Mesendoderm (in vitro differentiated cells): ENCODE data around the gene REG1A.

Experiments
- DNase-seq: peaks from one replicate; pipeline ENCODE4 v3.0.0; 2013
- H2AK5ac ChIP-seq: 2 replicates; pipeline ENCODE4 v1.6.1; 2013; ENCODE audit warnings: low read length, inconsistent platforms
- H2BK120ac ChIP-seq: 2 replicates; pipeline ENCODE4 v1.6.1; 2013; ENCODE audit warnings: low read depth, mild to moderate bottlenecking, low read length, moderate library complexity, mixed read lengths
- H2BK15ac ChIP-seq: replicated peaks from 2 replicates; pipeline ENCODE4 v1.6.1; 2013; ENCODE audit warnings: low read depth, mild to moderate bottlenecking, moderate library complexity
- H2BK5ac ChIP-seq: 2 replicates; pipeline ENCODE4 v1.6.1; 2013; ENCODE audit warnings: low read length, inconsistent platforms
- H3K18ac ChIP-seq: 2 replicates; pipeline ENCODE4 v1.6.1; 2013; ENCODE audit warnings: mild to moderate bottlenecking, low read length, mixed read lengths
- H3K23ac ChIP-seq: one replicate; pipeline ENCODE4 v1.6.1; 2013; ENCODE audit warnings: low read length
- H3K27ac ChIP-seq: 2 replicates; pipeline ENCODE4 v1.5.1; 2013; ENCODE audit warnings: low read depth, mild to moderate bottlenecking, inconsistent platforms, low read length, moderate library complexity
- H3K27me3 ChIP-seq: 2 replicates; pipeline ENCODE4 v1.6.1; 2013; ENCODE audit warnings: low read length, control low read depth, mild to moderate bottlenecking, inconsistent platforms; ENCODE audit not compliant: insufficient read depth, poor library complexity
- H3K36me3 ChIP-seq: 2 replicates; pipeline ENCODE4 v1.6.1; 2013; ENCODE audit warnings: low read length, inconsistent platforms; ENCODE audit not compliant: control insufficient read depth, insufficient read depth
- H3K4ac ChIP-seq: one replicate; pipeline ENCODE4 v1.6.1; 2013; ENCODE audit warnings: low read depth, mild to moderate bottlenecking, low read length, moderate library complexity
- H3K4me1 ChIP-seq: 2 replicates; pipeline ENCODE4 v1.6.1; 2013; ENCODE audit warnings: low read depth, low read length, inconsistent platforms; ENCODE audit not compliant: control insufficient read depth
- H3K4me2 ChIP-seq: 2 replicates; pipeline ENCODE4 v1.6.1; 2013; ENCODE audit warnings: low read length
- H3K4me3 ChIP-seq: 2 replicates; pipeline ENCODE4 v1.5.1; 2013; ENCODE audit warnings: mild to moderate bottlenecking, low read length
- H3K56ac ChIP-seq: one replicate; pipeline ENCODE4 v1.6.1; 2013; ENCODE audit warnings: low read length
- H3K79me1 ChIP-seq: 2 replicates; pipeline ENCODE4 v1.6.1; 2013; ENCODE audit warnings: low read length, inconsistent platforms
- H3K79me2 ChIP-seq: 2 replicates; pipeline ENCODE4 v1.6.1; 2013; ENCODE audit warnings: mild to moderate bottlenecking, low read length; ENCODE audit not compliant: control insufficient read depth, insufficient read depth
- H3K9ac ChIP-seq: 2 replicates; pipeline ENCODE4 v1.6.1; 2013; ENCODE audit warnings: low read length, inconsistent platforms
- H4K5ac ChIP-seq: one replicate; pipeline ENCODE4 v1.6.1; 2013; ENCODE audit warnings: low read length
- H4K8ac ChIP-seq: one replicate; pipeline ENCODE4 v1.6.1; 2013; ENCODE audit warnings: low read depth, mild to moderate bottlenecking, control low read depth, low read length, moderate library complexity
- WGBS: extraction: QIAGEN DNeasy Blood & Tissue Kit; methylation state at CpG from one replicate; pipeline ENCODE4 v1.1.7; 2013; ENCODE audit warnings: low lambda C conversion rate, missing lambda C conversion rate; ENCODE audit not compliant: insufficient coverage; ENCODE audit errors: extremely low coverage; 5-methylcytosine and 5-hydroxymethylcytosine counted together

REG1A gene

GRCh38 chr2:79116997-79117928, 3.0 kb upstream of the REG1A start:
- Histone ChIP-seq H3K18ac (no peak overlapping the region), H3K4ac (no peak overlapping the region), H3K23ac (no peak overlapping the region), H3K27me3 (no peaks in the 10 kb centered on the region), H3K4me3 (no peak overlapping the region), H2BK15ac (no peak overlapping the region), H3K27ac (no peak overlapping the region), H3K56ac (no peak overlapping the region), H3K79me2 (no peaks in the 10 kb centered on the region), H3K36me3 (no peaks in the 10 kb centered on the region), H3K4me1 (no peaks in the 10 kb centered on the region), H4K5ac (no peak overlapping the region), H2BK120ac (no peak overlapping the region), H3K79me1 (no peaks in the 10 kb centered on the region), H3K4me2 (no peak overlapping the region), H2AK5ac (no peak overlapping the region), H3K9ac (no peak overlapping the region), H2BK5ac (no peak overlapping the region), H4K8ac (no peak overlapping the region)
- no peak for DNase-seq
- WGBS, result no CpG with 5 or more reads among the region's 2 CpGs

- no peak overlapping the region for H4K8ac ChIP-seq
- H3K23ac ChIP-seq, result no peak overlapping the region
- H3K9ac ChIP-seq, result no peak overlapping the region
- no peaks in the 10 kb centered on the region for H3K27me3 ChIP-seq
- no peak for DNase-seq
- H2AK5ac ChIP-seq, result no peak overlapping the region
- no peak overlapping the region for H3K4me3 ChIP-seq
- no peak overlapping the region for H2BK15ac ChIP-seq
- H3K18ac ChIP-seq, result no peak overlapping the region
- no peak overlapping the region for H3K4ac ChIP-seq
- WGBS, result no CpG with 5 or more reads among the region's 2 CpGs
- H2BK120ac ChIP-seq, result no peak overlapping the region
- H3K4me2 ChIP-seq, result no peak overlapping the region
- H3K36me3 ChIP-seq, result no peaks in the 10 kb centered on the region
- no peaks in the 10 kb centered on the region for H3K79me1 ChIP-seq
- no peak overlapping the region for H4K5ac ChIP-seq
- no peak overlapping the region for H3K27ac ChIP-seq
- H3K79me2 ChIP-seq, result no peaks in the 10 kb centered on the region
- no peaks in the 10 kb centered on the region for H3K4me1 ChIP-seq
- H2BK5ac ChIP-seq, result no peak overlapping the region
- no peak overlapping the region for H3K56ac ChIP-seq
Observed at GRCh38 chr2:79122676-79123075, 2.4 kb downstream of the REG1A start.

GRCh38 chr2:79124907-79125720, 4.8 kb downstream of the REG1A start:
- H3K27me3 ChIP-seq, result no peaks in the 10 kb centered on the region
- no peak overlapping the region for H3K4me3 ChIP-seq
- no peak overlapping the region for H3K56ac ChIP-seq
- H2BK5ac ChIP-seq, result no peak overlapping the region
- no peaks in the 10 kb centered on the region for H3K36me3 ChIP-seq
- H3K23ac ChIP-seq, result no peak overlapping the region
- no peak overlapping the region for H3K27ac ChIP-seq
- H4K8ac ChIP-seq, result no peak overlapping the region
- no peak overlapping the region for H3K4me2 ChIP-seq
- H2BK15ac ChIP-seq, result no peak overlapping the region
- H2BK120ac ChIP-seq, result no peak overlapping the region
- H3K4ac ChIP-seq, result no peak overlapping the region
- H3K4me1 ChIP-seq, result no peaks in the 10 kb centered on the region
- no CpG with 5 or more reads among the region's 9 CpGs for WGBS
- H3K79me2 ChIP-seq, result no peaks in the 10 kb centered on the region
- H3K9ac ChIP-seq, result no peak overlapping the region
- H4K5ac ChIP-seq, result no peak overlapping the region
- no peaks in the 10 kb centered on the region for H3K79me1 ChIP-seq
- H3K18ac ChIP-seq, result no peak overlapping the region
- no peak overlapping the region for H2AK5ac ChIP-seq
- DNase-seq, result no peak

- H3K79me2 ChIP-seq, result no peaks in the 10 kb centered on the region
- WGBS, result no CpG with 5 or more reads among the region's 3 CpGs
- no peak overlapping the region for H2BK120ac ChIP-seq
- no peak overlapping the region for H3K56ac ChIP-seq
- H4K8ac ChIP-seq, result no peak overlapping the region
- H3K4me2 ChIP-seq, result no peak overlapping the region
- no peaks in the 10 kb centered on the region for H3K36me3 ChIP-seq
- H3K4me1 ChIP-seq, result no peaks in the 10 kb centered on the region
- no peak overlapping the region for H2BK5ac ChIP-seq
- H3K27me3 ChIP-seq, result no peaks in the 10 kb centered on the region
- H4K5ac ChIP-seq, result no peak overlapping the region
- no peak for DNase-seq
- no peaks in the 10 kb centered on the region for H3K79me1 ChIP-seq
- no peak overlapping the region for H3K27ac ChIP-seq
- no peak overlapping the region for H3K18ac ChIP-seq
- no peak overlapping the region for H3K9ac ChIP-seq
- H3K23ac ChIP-seq, result no peak overlapping the region
- no peak overlapping the region for H2BK15ac ChIP-seq
- H2AK5ac ChIP-seq, result no peak overlapping the region
- H3K4ac ChIP-seq, result no peak overlapping the region
- H3K4me3 ChIP-seq, result no peak overlapping the region
Observed at GRCh38 chr2:79125721-79125985, 5.4 kb downstream of the REG1A start.

GRCh38 chr2:79128406-79128805, 8.1 kb downstream of the REG1A start:
- Histone ChIP-seq H3K9ac (no peak overlapping the region), H3K4me3 (no peak overlapping the region), H2BK5ac (no peak overlapping the region), H3K27ac (no peak overlapping the region), H3K36me3 (no peaks in the 10 kb centered on the region), H3K18ac (no peak overlapping the region), H3K79me2 (no peaks in the 10 kb centered on the region), H2BK120ac (no peak overlapping the region), H3K79me1 (no peaks in the 10 kb centered on the region), H3K56ac (no peak overlapping the region), H3K4me2 (no peak overlapping the region), H4K8ac (no peak overlapping the region), H2AK5ac (no peak overlapping the region), H3K23ac (no peak overlapping the region), H2BK15ac (no peak overlapping the region), H3K4me1 (no peaks in the 10 kb centered on the region), H4K5ac (no peak overlapping the region), H3K27me3 (no peaks in the 10 kb centered on the region), H3K4ac (no peak overlapping the region)
- no CpG with 5 or more reads among the region's 3 CpGs for WGBS
- no peak for DNase-seq
